Lung (tissue), 12 donors: Measurements from ENCODE around the gene RDX. TPM values are rescaled to one million over a fixed set of nuclear protein-coding genes. Genes with fewer than 3 reads are reported as not detected.

Experiments used
- ATAC-seq: fragments of 200-7000 bp; cut with Tn5 transposase; one replicate; pipeline ENCODE4 v1.9.1; 2020; ENCODE audit warnings: moderate number of reproducible peaks; ENCODE audit not compliant: insufficient read depth, low FRiP score
- DNase-seq, 3 donors: peaks; one replicate each; pipeline ENCODE4 v3.0.0-alpha.2; 2013 to 2017
- H3K27ac ChIP-seq, 2 donors: one replicate each; pipeline ENCODE4 v1.5.1; 2013; ENCODE audit warnings: mild to moderate bottlenecking in 2 of 2, moderate library complexity in 2 of 2, control low read depth in 1 of 2, inconsistent platforms in 1 of 2, low read depth in 1 of 2, low read length in 1 of 2
- H3K27me3 ChIP-seq, 3 donors: one replicate each; pipeline ENCODE4 v1.5.1; 2013; ENCODE audit warnings: low read length in 2 of 3; ENCODE audit not compliant: control insufficient read depth in 3 of 3, insufficient read depth in 3 of 3
- H3K36me3 ChIP-seq, 4 donors: one replicate each; pipeline ENCODE4 v1.5.1; 2013; ENCODE audit warnings: low read length in 4 of 4, mild to moderate bottlenecking in 1 of 4, moderate library complexity in 1 of 4; ENCODE audit not compliant: control insufficient read depth in 4 of 4, insufficient read depth in 4 of 4
- H3K4me1 ChIP-seq, 5 donors: one replicate each; pipeline ENCODE4 v1.5.1; 2013; ENCODE audit warnings: low read length in 5 of 5, mild to moderate bottlenecking in 2 of 5, moderate library complexity in 1 of 5; ENCODE audit not compliant: control insufficient read depth in 5 of 5, insufficient read depth in 5 of 5
- H3K4me3 ChIP-seq: one replicate; pipeline ENCODE4 v1.5.1; 2013; ENCODE audit warnings: mild to moderate bottlenecking, control low read depth, moderate library complexity
- H3K9ac ChIP-seq, 2 donors: one replicate each; pipeline ENCODE4 v1.5.1; 2013; ENCODE audit warnings: low read length in 2 of 2, control low read depth in 1 of 2; ENCODE audit not compliant: insufficient read depth in 1 of 2
- H3K9me3 ChIP-seq, 4 donors: one replicate each; pipeline ENCODE4 v1.5.1; 2013; ENCODE audit warnings: low read length in 3 of 4, mild to moderate bottlenecking in 1 of 4, moderate library complexity in 1 of 4; ENCODE audit not compliant: control insufficient read depth in 4 of 4, insufficient read depth in 3 of 4
- CTCF ChIP-seq: IDR thresholded peaks from 2 replicates; pipeline ENCODE4 v1.5.1; 2012; ENCODE audit warnings: mild to moderate bottlenecking; ENCODE audit errors: control extremely low read depth, extremely low read depth
- WGBS, 2 donors: extraction: QIAGEN DNeasy Blood & Tissue Kit; methylation state at CpG; one replicate each; pipeline ENCODE4 v1.1.7; 2013; 5-methylcytosine and 5-hydroxymethylcytosine counted together
- polyA plus RNA-seq, 2 donors: library from polyadenylated mRNA; stranded (reverse); fragments of 200-250 nt; gene quantifications; one replicate each; pipeline ENCODE4 v1.2.1, GENCODE V29; 2013
- total RNA-seq, 2 donors: library from RNA; depleted of rRNA in 1 of 2; stranded (reverse); fragments of >200 nt in 1 of 2; gene quantifications; one replicate each; pipeline ENCODE4 v1.2.1, GENCODE V29; 2014 to 2021
- donor health status: control.
- donor health status: control.
- donor health status: Bipolar disorder and iron deficiency.
- donor health status: healthy.
- donor health status: DM: yes; HTN: yes; CAD: no.

RDX gene
- total and polyA plus RNA-seq, 4 donors = 21.8 to 144 (median 59.2) TPM

GRCh38 chr11:110200836-110201235 is 95.6 kb downstream of the RDX start:
- Histone ChIP-seq H3K4me3 (no peak overlapping the region), H3K9ac (no peak overlapping the region), H3K4me1 (peaks cover 0 to 2% (median 0%) of the 10 kb centered on the region in 5 donors), H3K36me3 (no peaks in the 10 kb centered on the region), H3K27ac (no peak overlapping the region), H3K27me3 (no peaks in the 10 kb centered on the region), H3K9me3 (peaks cover 0 to 1% (median 0%) of the 10 kb centered on the region in 4 donors)
- TF ChIP-seq CTCF = no peak
- 91 to 93% methylated on average over 10 of the region's 10 CpGs for whole genome bisulfite sequencing, 2 donors
- no peak for ATAC-seq
- DNase-seq = no peak

DNA sequence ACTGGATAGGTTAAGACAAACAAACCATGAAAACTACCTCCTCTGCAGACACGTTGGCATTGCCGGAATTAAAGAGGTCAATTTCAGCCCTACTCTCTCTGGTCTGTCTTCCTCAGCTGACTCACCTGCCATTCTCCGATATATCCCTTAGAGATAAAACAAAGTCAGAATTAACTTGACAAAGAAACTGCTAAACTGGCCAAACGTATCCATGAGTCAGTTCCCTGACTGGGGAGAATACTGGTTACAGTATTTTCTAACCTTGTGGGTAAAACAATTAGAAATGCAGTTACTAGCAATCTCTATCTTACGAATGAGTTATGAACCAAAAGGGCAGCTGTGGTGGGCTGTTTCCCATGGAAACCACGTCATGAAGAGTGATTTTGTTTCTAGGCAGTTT is 96.2 kb downstream of the RDX start:
- H3K27ac ChIP-seq = no peak overlapping the region
- ATAC-seq = no peak
- H3K9ac ChIP-seq = no peak overlapping the region
- peaks cover 0 to 1% (median 0%) of the 10 kb centered on the region in 4 donors for H3K9me3 ChIP-seq
- H3K36me3 ChIP-seq = no peaks in the 10 kb centered on the region
- 83 to 92% methylated on average over 6 of the region's 6 CpGs for WGBS, 2 donors
- H3K4me3 ChIP-seq = no peak overlapping the region
- TF ChIP-seq CTCF = no peak
- H3K4me1 ChIP-seq = peaks cover 0 to 2% (median 0%) of the 10 kb centered on the region in 5 donors
- DNase-seq = no peak
- no peaks in the 10 kb centered on the region for H3K27me3 ChIP-seq

- Histone ChIP-seq H3K9me3 (peaks cover 0 to 1% (median 0%) of the 10 kb centered on the region in 4 donors), H3K4me1 (peaks cover 0 to 2% (median 0%) of the 10 kb centered on the region in 5 donors), H3K27me3 (no peaks in the 10 kb centered on the region), H3K9ac (no peak overlapping the region), H3K27ac (no peak overlapping the region), H3K36me3 (no peaks in the 10 kb centered on the region), H3K4me3 (no peak overlapping the region)
- no peak for TF ChIP-seq CTCF
- WGBS, 2 donors = 57 to 70% methylated on average over 4 of the region's 4 CpGs
- DNase-seq (no peak), ATAC-seq (no peak)
Measured at GRCh38 chr11:110199184-110199981, 97.0 kb downstream of the RDX start.
